ENCODE data around the gene MVB12B.

Gene MVB12B

GRCh38 chr9:126506361-126507317, 180.0 kb downstream of the MVB12B start:
- no peak for DNase-seq (ENCODE audit: low spot score)

- DNase-seq (ENCODE audit: low spot score) = no peak
These were observed 180.9 kb downstream of the MVB12B start for GRCh38 chr9:126507318-126508109.

GRCh38 chr9:126508171-126508591, 181.6 kb downstream of the MVB12B start:
- no peak for DNase-seq (ENCODE audit: low spot score)

GRCh38 chr9:126508928-126509327, 182.3 kb downstream of the MVB12B start:
- DNase-seq (ENCODE audit: low spot score) = no peak

GRCh38 chr9:126509718-126510117, 183.1 kb downstream of the MVB12B start:
- DNase-seq (ENCODE audit: low spot score) = no peak

GRCh38 chr9:126510564-126510963, 183.9 kb downstream of the MVB12B start:
- no peak for DNase-seq (ENCODE audit: low spot score)

GRCh38 chr9:126511411-126511810, 184.8 kb downstream of the MVB12B start:
- DNase-seq (ENCODE audit: low spot score) = no peak

- DNase-seq (ENCODE audit: low spot score) = peak; percentile 61
These were observed 186.8 kb downstream of the MVB12B start for GRCh38 chr9:126513159-126514036.

GRCh38 chr9:126514037-126514821, 187.6 kb downstream of the MVB12B start:
- peak; percentile 95 for DNase-seq (ENCODE audit: low spot score)

GRCh38 chr9:126515001-126515872, 188.6 kb downstream of the MVB12B start:
- DNase-seq (ENCODE audit: low spot score) = no peak

GRCh38 chr9:126515873-126516505, 189.4 kb downstream of the MVB12B start:
- no peak for DNase-seq (ENCODE audit: low spot score)

- no peak for DNase-seq (ENCODE audit: low spot score)
These were observed 189.9 kb downstream of the MVB12B start for GRCh38 chr9:126516561-126516935.

- peak; percentile 76 for DNase-seq (ENCODE audit: low spot score)
These were observed 190.6 kb downstream of the MVB12B start for GRCh38 chr9:126516936-126517832.

- no peak for DNase-seq (ENCODE audit: low spot score)
These were observed 191.3 kb downstream of the MVB12B start for GRCh38 chr9:126517833-126518356.

- no peak for DNase-seq (ENCODE audit: low spot score)
These were observed 192.1 kb downstream of the MVB12B start for GRCh38 chr9:126518763-126519162.

GRCh38 chr9:126519660-126520420, 193.2 kb downstream of the MVB12B start:
- no peak for DNase-seq (ENCODE audit: low spot score)

GRCh38 chr9:126520453-126520852, 193.8 kb downstream of the MVB12B start:
- no peak for DNase-seq (ENCODE audit: low spot score)

GRCh38 chr9:126521089-126521488, 194.5 kb downstream of the MVB12B start:
- no peak for DNase-seq (ENCODE audit: low spot score)
